HFFc6 (cell line): Measurements from ENCODE around the gene CHRNB4. TPM values are rescaled to one million over a fixed set of nuclear protein-coding genes. Genes with fewer than 3 reads are reported as not detected.

Source experiments
- DNase-seq: peaks from one replicate; pipeline ENCODE4 v3.0.0-alpha.2; 2018
- H3K27ac Mint-ChIP-seq: 2 replicates; pipeline ENCODE4 v1.8.0; 2020; ENCODE audit warnings: mild to moderate bottlenecking, mixed read lengths
- H3K27me3 Mint-ChIP-seq: 2 replicates; pipeline ENCODE4 v1.8.0; 2021; ENCODE audit warnings: mild to moderate bottlenecking, moderate library complexity, mixed read lengths; ENCODE audit not compliant: insufficient read depth
- H3K36me3 Mint-ChIP-seq: 2 replicates; pipeline ENCODE4 v1.8.0; 2021; ENCODE audit warnings: low read depth, mixed read lengths
- H3K4me1 Mint-ChIP-seq: 2 replicates; pipeline ENCODE4 v1.8.0; 2020; ENCODE audit warnings: low read depth, mixed read lengths
- H3K4me3 Mint-ChIP-seq: 2 replicates; pipeline ENCODE4 v1.8.0; 2020; ENCODE audit warnings: mild to moderate bottlenecking, moderate library complexity, mixed read lengths
- H3K9me3 Mint-ChIP-seq: 2 replicates; pipeline ENCODE4 v1.8.0; 2020; ENCODE audit warnings: mild to moderate bottlenecking, mixed read lengths
- CTCF ChIP-seq: fragments of 200-600 bp; sonication (generic); IDR thresholded peaks from 2 replicates; pipeline ENCODE4 v1.5.0; 2021; ENCODE audit warnings: antibody characterized with exemption, mild to moderate bottlenecking
- total RNA-seq, 6 experiments: library from RNA; stranded (reverse); fragmentation: NEBNext Ultra II Directional; extraction: Animal tissue kit (Norgen Biotek cat#: 25700); gene quantifications; 2 replicates in 1 of 6; 3 replicates in 5 of 6; pipeline ENCODE4 v1.2.3, GENCODE V29; 2021

Gene CHRNB4
- total RNA-seq, 6 experiments from 2014 or later = not detected

- H3K27me3 Mint-ChIP-seq = peaks cover 45% of the 10 kb centered on the region
- no peak; the same call in 1 of the 2 replicates for TF ChIP-seq CTCF
- no peak overlapping the region for H3K4me3 Mint-ChIP-seq
- H3K9me3 Mint-ChIP-seq = no peaks in the 10 kb centered on the region
- H3K36me3 Mint-ChIP-seq = no peaks in the 10 kb centered on the region
- no peak overlapping the region for H3K27ac Mint-ChIP-seq
- no peak for DNase-seq
- peaks cover 8% of the 10 kb centered on the region for H3K4me1 Mint-ChIP-seq
Observed at GRCh38 chr15:78620021-78620526, 20.9 kb downstream of the CHRNB4 start.

- Mint-ChIP-seq H3K4me1 (peaks cover 8% of the 10 kb centered on the region), H3K27ac (no peak overlapping the region), H3K27me3 (peaks cover 48% of the 10 kb centered on the region), H3K9me3 (no peaks in the 10 kb centered on the region), H3K4me3 (no peak overlapping the region), H3K36me3 (no peaks in the 10 kb centered on the region)
- no peak for DNase-seq
- TF ChIP-seq CTCF = no peak
Observed at GRCh38 chr15:78619022-78619950, 21.7 kb downstream of the CHRNB4 start.

- H3K36me3 Mint-ChIP-seq = no peaks in the 10 kb centered on the region
- H3K4me3 Mint-ChIP-seq = no peak overlapping the region
- peaks cover 42% of the 10 kb centered on the region for H3K27me3 Mint-ChIP-seq
- no peak overlapping the region for H3K27ac Mint-ChIP-seq
- H3K9me3 Mint-ChIP-seq = no peaks in the 10 kb centered on the region
- peaks cover 8% of the 10 kb centered on the region for H3K4me1 Mint-ChIP-seq
- TF ChIP-seq CTCF = peak; percentile 97
- DNase-seq = peak; percentile 82
Observed at GRCh38 chr15:78618490-78618934, 22.5 kb downstream of the CHRNB4 start.

- no peak for TF ChIP-seq CTCF
- Mint-ChIP-seq H3K27me3 (peaks cover 38% of the 10 kb centered on the region), H3K27ac (no peak overlapping the region), H3K9me3 (no peaks in the 10 kb centered on the region), H3K4me1 (peaks cover 8% of the 10 kb centered on the region), H3K36me3 (no peaks in the 10 kb centered on the region), H3K4me3 (no peak overlapping the region)
- DNase-seq = no peak
Observed at GRCh38 chr15:78618064-78618463, 22.9 kb downstream of the CHRNB4 start.

GRCh38 chr15:78617516-78617915 lies 23.5 kb downstream of the CHRNB4 start:
- no peak for DNase-seq

More at GRCh38 chr15:78617516-78617915, 23.5 kb downstream of the CHRNB4 start:
- peaks cover 35% of the 10 kb centered on the region for H3K27me3 Mint-ChIP-seq
- no peak for TF ChIP-seq CTCF
- H3K9me3 Mint-ChIP-seq = no peaks in the 10 kb centered on the region
- no peak overlapping the region for H3K27ac Mint-ChIP-seq
- no peaks in the 10 kb centered on the region for H3K36me3 Mint-ChIP-seq
- H3K4me3 Mint-ChIP-seq = no peak overlapping the region
- H3K4me1 Mint-ChIP-seq = peaks cover 8% of the 10 kb centered on the region
